CD4-positive, alpha-beta T cell treated with Interferon alpha-2 for 1 hour (primary cell): Measurements from ENCODE around the gene FOXR2.

Experiments
- DNase-seq, 2 donors: peaks; one replicate each; pipeline ENCODE4 v3.0.0-alpha.2; 2020 to 2022

The FOXR2 gene

GRCh38 chrX:55623100-55623499 lies at the start of gene FOXR2:
Gene FOXR2, plus strand, starts transcription at chrX:55623400. Its CDS starts 312 bp downstream, at chrX:55623712.
- DNase-seq: no peak

DNA sequence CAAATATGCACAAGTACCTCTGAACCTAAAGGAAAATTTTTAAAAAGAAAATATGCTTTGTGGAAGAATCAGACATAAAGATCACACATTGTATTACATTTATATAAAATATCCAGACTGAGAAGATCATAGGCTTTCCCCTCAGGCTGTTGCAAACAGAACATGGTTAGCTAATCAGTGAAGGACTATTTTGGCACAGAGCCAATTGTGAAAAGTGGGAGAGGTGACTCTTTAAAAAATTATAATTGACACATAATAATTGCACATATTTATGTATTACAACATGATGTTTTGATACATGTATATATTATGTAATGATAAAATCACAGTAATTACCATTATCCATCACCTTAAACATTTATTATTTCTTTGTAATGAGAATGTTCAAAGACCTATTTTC lies 44.1 kb upstream of the FOXR2 start:
- DNase-seq: no peak

GRCh38 chrX:55582447-55582846 lies 40.8 kb upstream of the FOXR2 start:
- DNase-seq: no peak

- DNase-seq: no peak
These were observed 29.9 kb upstream of the FOXR2 start for GRCh38 chrX:55593296-55593695.

DNA sequence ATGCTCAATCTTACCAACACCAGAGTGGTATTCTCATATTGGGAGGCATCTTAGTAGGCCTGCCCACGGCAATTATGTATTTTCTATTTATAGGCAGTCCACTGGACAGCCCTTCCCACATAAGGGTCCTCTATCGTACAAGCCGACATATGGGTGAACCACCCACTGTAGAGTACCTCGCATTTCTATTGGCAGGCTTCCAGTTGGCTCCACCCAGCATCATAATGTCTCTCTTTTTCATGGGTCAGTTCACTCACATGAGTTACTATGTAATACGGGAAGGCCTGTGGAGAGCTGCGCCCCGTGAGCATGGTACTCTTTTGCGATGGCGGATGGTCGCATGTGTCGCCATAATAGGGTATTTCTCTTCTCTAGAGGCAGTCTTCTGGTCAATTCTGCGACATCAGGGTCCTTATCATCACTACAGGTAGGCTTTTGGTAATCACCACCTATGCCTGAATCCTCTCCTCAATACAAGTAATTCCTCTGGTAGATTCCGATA lies 29.4 kb upstream of the FOXR2 start:
- no peak for DNase-seq

- no peak for DNase-seq
These were observed 24.9 kb upstream of the FOXR2 start for GRCh38 chrX:55598333-55598732.

DNA sequence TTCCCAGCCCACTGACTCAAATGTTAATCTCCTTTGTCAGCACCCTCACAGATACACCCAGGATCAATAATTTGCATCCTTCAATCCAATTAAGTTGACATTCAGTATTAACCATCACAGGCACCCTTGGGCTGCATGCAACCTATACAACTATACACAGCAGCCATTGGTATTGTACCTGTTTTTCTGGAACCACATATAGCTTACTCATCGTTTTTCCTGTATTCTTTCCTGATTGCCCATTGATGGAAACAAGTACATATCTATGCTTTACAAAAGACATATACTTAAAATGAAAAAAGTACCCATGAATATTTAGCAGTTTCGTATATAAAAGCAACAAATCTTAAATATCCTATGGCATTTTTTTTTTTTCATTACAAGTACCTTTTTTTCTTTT lies 3.7 kb upstream of the FOXR2 start:
- DNase-seq: no peak

- DNase-seq: no peak
These were observed 1.2 kb downstream of the FOXR2 start for GRCh38 chrX:55624403-55624802.

DNA sequence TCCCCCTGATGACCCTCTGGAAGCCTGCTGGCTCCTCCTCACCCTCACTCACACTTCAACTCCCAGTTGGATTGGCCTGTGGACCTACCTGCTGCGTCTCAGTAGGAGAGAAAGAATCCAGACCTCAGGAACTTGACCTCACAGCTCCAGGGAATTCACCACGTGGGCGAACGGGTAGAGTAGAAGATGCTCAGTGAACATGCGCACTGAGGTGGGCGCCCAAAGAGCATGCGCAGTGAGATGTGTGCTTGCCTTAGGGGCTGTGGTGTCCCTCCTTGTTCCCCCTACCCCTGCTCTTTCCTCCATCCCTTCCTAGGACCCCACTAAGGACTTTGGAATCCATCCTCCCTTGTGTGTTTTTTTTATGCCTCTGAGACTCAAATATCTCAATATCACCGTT lies 12.9 kb downstream of the FOXR2 start:
- DNase-seq: no peak

GRCh38 chrX:55638933-55639332 lies 15.7 kb downstream of the FOXR2 start:
- DNase-seq: no peak

- DNase-seq: no peak
These were observed 17.7 kb downstream of the FOXR2 start for GRCh38 chrX:55640854-55641253.

DNA sequence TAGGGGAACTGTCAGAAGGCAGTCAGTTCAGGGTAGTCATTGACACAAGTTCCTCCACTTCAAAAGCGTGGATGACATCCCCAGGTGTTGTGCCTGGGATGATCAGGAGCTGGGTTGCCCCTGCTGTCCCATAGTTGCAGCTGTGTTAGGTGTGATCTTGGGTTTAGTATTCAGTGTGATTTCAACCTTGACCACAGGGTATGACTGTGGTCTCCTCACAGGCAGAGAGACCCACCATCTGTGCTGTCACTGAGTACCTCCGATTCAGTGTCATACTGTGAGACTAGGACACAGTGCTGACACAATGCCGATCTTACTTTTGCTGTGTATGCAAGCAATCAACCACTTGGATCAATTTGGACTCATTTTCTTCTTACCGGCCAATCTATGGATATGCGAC lies 25.2 kb downstream of the FOXR2 start:
- no peak for DNase-seq

DNA sequence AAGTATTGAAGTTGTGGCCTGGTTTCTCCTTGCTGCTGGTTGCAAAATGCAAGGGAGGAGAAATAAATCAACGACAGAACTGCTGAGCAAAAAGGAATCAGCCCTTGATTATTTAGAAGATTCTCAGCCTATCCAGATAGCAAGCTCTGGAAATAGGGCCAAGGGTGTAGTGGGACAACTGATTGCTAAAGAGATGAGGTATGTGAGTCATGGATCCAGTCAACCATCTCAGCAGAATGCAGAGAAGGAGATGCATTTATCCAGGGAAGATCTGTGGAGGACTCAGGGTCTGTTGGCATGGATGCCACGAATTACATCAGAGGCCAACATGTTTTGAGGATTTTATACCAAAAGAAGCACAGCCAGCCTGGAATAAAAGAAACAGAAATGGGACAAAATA lies 36.7 kb downstream of the FOXR2 start:
- DNase-seq: no peak

DNA sequence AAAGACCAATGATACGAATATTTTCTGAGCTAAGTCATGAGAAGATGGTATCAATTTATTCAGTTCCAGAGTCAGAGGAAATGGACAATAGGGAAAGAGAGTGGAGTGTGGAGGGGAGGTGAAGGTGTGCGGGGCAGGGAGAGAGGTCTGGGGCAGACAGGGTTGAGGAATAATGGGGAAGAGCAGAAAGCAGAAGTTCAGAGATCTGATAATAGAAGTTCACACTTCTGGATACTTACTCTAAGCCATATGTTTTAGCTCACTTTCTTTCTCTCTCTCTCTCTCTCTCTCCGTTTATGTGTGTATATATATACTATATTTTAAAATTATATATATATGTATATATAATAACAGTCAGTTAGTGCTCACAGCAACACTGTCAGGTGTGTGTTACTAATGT lies 40.4 kb downstream of the FOXR2 start:
- DNase-seq: no peak

GRCh38 chrX:55668084-55668483 lies 44.9 kb downstream of the FOXR2 start:
- no peak for DNase-seq
